ENCODE data around the gene ZFYVE9.

- TF ChIP-seq CTCF (IDR thresholded peaks at IDR 0.05) (peak; percentile 16 to 51), POLR2AphosphoS5 (IDR thresholded peaks at IDR 0.05) (no peak), POLR2A (IDR thresholded peaks at IDR 0.05) (no peak), EP300 (IDR thresholded peaks at IDR 0.05) (no peak)
Observed at GRCh38 chr1:52296345-52296744, 154.5 kb downstream of the ZFYVE9 start.

All from suprapubic skin (tissue), 4 donors.